Activated B cell treated with CpG ODN at 0.5 μM for 24 hours (primary cell): Measurements from ENCODE around the gene PRSS16. TPM values are rescaled to one million over a fixed set of nuclear protein-coding genes. Genes with fewer than 3 reads are reported as not detected.
"Not testable (repeated sequence)": the region's sequence is repeated elsewhere in the genome, so short reads cannot be mapped to it uniquely, and the experiment has no call there.

Source experiments
- ATAC-seq: fragments of 200-7000 bp; cut with Tn5 transposase; one replicate; pipeline ENCODE4 v1.10.0; 2021; ENCODE audit warnings: low read depth, mild to moderate bottlenecking, moderate library complexity
- CTCF ChIA-PET: fragments of 350-600 bp; sonication (Branson Sonifier 250); formaldehyde crosslinking; loops from one replicate; lab custom pipeline; 2021; ENCODE audit warnings: antibody characterized with exemption; lab: Charles Lee
- POLR2A ChIA-PET: fragments of 350-600 bp; sonication (Branson Sonifier 250); formaldehyde crosslinking; loops from one replicate; lab custom pipeline; 2021; ENCODE audit warnings: antibody characterized with exemption; lab: Charles Lee
- DNase-seq: peaks from one replicate; pipeline ENCODE4 v3.0.0; 2022
- H3K27ac Mint-ChIP-seq: one replicate; pipeline ENCODE4 v1.8.0; 2020; ENCODE audit warnings: mixed read lengths
- H3K27me3 Mint-ChIP-seq: one replicate; pipeline ENCODE4 v1.8.0; 2021; ENCODE audit warnings: mixed read lengths
- H3K36me3 Mint-ChIP-seq: one replicate; pipeline ENCODE4 v1.8.0; 2021; ENCODE audit warnings: low read depth, mixed read lengths
- H3K4me1 Mint-ChIP-seq: one replicate; pipeline ENCODE4 v1.8.0; 2021; ENCODE audit warnings: mixed read lengths
- H3K4me3 Mint-ChIP-seq: one replicate; pipeline ENCODE4 v1.8.0; 2020; ENCODE audit warnings: mild to moderate bottlenecking, mixed read lengths
- H3K9me3 Mint-ChIP-seq: one replicate; pipeline ENCODE4 v1.8.0; 2020; ENCODE audit warnings: mixed read lengths
- intact Hi-C: fragments of 100-400 bp; cut with micrococcal nuclease; formaldehyde crosslinking; loops from one replicate; pipeline ENCODE4 v1.15.1; 2024
- total RNA-seq: library from RNA; stranded (reverse); gene quantifications from 2 replicates; pipeline ENCODE4 v1.2.3, GENCODE V29; 2022
- TF ChIP-seq, protein P1 (sequence below): fragments of 200-600 bp; IDR thresholded peaks from one replicate; pipeline ENCODE4 v1.8.0; 2022; ENCODE audit warnings: antibody characterized with exemption, mild to moderate bottlenecking

Gene PRSS16
- total RNA-seq, 1 donor from 2014 or later, result 0.91 TPM

- H3K27ac Mint-ChIP-seq, result no peak overlapping the region
- TF ChIP-seq, protein P1, sequence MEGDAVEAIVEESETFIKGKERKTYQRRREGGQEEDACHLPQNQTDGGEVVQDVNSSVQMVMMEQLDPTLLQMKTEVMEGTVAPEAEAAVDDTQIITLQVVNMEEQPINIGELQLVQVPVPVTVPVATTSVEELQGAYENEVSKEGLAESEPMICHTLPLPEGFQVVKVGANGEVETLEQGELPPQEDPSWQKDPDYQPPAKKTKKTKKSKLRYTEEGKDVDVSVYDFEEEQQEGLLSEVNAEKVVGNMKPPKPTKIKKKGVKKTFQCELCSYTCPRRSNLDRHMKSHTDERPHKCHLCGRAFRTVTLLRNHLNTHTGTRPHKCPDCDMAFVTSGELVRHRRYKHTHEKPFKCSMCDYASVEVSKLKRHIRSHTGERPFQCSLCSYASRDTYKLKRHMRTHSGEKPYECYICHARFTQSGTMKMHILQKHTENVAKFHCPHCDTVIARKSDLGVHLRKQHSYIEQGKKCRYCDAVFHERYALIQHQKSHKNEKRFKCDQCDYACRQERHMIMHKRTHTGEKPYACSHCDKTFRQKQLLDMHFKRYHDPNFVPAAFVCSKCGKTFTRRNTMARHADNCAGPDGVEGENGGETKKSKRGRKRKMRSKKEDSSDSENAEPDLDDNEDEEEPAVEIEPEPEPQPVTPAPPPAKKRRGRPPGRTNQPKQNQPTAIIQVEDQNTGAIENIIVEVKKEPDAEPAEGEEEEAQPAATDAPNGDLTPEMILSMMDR, result no peak
- ChIA-PET CTCF (no interaction called here), POLR2A (no interaction called here)
- ATAC-seq (no peak), DNase-seq (no peak)
- intact Hi-C loops, result no loop called here
- no peaks in the 10 kb centered on the region for H3K9me3 Mint-ChIP-seq
- no peak overlapping the region for H3K4me3 Mint-ChIP-seq
- H3K36me3 Mint-ChIP-seq, result no peaks in the 10 kb centered on the region
- H3K27me3 Mint-ChIP-seq, result peaks cover 46% of the 10 kb centered on the region
- H3K4me1 Mint-ChIP-seq, result peaks cover 8% of the 10 kb centered on the region
These were observed 37.7 kb upstream of the PRSS16 start for GRCh38 chr6:27209659-27210269.

DNA sequence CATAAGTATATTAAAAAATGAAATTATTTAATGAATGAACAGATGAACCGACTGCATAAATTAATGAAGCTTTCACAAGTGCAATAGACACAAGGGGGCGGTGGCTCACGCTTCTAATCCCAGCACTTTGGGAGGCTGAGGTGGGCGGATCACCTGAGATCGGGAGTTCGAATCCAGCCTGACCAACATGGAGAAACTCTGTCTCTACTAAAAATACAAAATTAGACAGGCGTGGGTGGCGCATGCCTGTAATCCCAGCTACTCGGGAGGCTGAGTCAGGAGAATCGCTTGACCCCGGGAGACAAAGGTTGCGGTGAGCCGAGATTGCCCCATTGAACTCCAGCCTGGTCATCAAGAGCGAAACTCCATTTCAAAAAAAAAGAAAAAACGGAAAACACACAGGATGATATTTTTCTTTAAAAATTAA is 34.4 kb upstream of the PRSS16 start:
- POLR2A ChIA-PET, CTCF ChIA-PET, H3K27ac Mint-ChIP-seq, H3K9me3 Mint-ChIP-seq, H3K36me3 Mint-ChIP-seq, H3K4me3 Mint-ChIP-seq, intact Hi-C loops, H3K4me1 Mint-ChIP-seq, DNase-seq, ATAC-seq: not testable (repeated sequence)
- peaks cover 30% of the 10 kb centered on the region for H3K27me3 Mint-ChIP-seq

DNA sequence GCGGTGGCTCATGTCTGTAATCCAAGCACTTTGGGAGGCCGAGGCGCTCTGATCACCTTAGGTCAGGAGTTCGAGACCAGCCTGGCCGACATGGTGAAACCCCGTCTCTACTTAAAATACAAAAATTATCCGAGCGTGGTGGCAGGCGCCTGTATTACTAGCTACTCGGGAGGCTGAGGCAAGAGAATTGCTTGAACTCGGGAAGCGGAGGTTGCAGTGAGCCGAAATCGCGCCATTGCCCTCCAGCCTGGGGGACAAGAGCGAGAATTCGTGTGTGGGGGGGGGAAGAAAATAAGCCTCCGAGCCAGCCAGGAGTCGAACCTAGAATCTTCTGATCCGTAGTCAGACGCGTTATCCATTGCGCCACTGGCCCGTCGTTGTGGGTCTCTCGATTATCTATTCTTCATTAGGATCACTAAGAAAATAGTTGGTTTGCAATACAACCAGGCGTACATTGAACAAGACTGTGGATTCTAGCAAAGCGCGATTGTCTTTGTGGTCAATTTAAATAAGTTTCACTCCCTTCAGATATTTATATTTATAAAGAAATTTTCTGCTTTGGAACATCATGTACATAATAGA is 33.9 kb upstream of the PRSS16 start:
- Mint-ChIP-seq H3K36me3 (no peaks in the 10 kb centered on the region), H3K4me3 (no peak overlapping the region), H3K9me3 (peaks cover 7% of the 10 kb centered on the region), H3K27me3 (peaks cover 30% of the 10 kb centered on the region), H3K27ac (no peak overlapping the region), H3K4me1 (peaks cover 3% of the 10 kb centered on the region)
- TF ChIP-seq, protein P1, result no peak
- DNase-seq (no peak), ATAC-seq (no peak)
- ChIA-PET POLR2A (no interaction called here), CTCF (no interaction called here)
- intact Hi-C loops, result no loop called here

DNA sequence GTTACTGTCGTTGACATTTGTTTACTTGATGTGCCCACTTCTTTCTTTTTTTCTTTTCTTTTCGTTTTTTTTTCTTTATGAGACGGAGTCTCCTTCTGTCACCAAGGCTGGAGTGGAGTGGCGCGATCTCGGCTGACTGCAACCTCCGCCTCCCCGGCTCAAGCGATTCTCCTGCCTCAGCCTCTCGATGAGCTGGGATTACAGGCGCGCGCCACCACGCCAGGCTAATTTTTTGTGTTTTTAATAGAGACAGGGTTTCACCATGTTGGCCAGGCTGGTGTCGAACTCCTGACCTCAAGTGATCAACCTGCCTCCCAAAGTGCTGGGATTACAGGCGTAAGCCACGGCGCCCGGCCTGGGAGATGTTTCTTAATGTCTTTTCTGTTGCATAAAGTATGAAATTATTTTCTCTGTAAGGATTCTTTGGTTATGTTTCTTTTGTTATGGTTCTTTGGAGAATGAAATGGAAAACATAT is 33.3 kb upstream of the PRSS16 start:
- H3K27me3 Mint-ChIP-seq, result peaks cover 30% of the 10 kb centered on the region
- H3K36me3 Mint-ChIP-seq, result no peaks in the 10 kb centered on the region
- H3K4me3 Mint-ChIP-seq, result no peak overlapping the region
- CTCF ChIA-PET, result no interaction called here
- ATAC-seq (no peak), DNase-seq (no peak)
- no peak overlapping the region for H3K27ac Mint-ChIP-seq
- POLR2A ChIA-PET, result no interaction called here
- H3K4me1 Mint-ChIP-seq, result peaks cover 3% of the 10 kb centered on the region
- intact Hi-C loops, result no loop called here
- H3K9me3 Mint-ChIP-seq, result peaks cover 9% of the 10 kb centered on the region
- TF ChIP-seq, protein P1, result no peak

DNA sequence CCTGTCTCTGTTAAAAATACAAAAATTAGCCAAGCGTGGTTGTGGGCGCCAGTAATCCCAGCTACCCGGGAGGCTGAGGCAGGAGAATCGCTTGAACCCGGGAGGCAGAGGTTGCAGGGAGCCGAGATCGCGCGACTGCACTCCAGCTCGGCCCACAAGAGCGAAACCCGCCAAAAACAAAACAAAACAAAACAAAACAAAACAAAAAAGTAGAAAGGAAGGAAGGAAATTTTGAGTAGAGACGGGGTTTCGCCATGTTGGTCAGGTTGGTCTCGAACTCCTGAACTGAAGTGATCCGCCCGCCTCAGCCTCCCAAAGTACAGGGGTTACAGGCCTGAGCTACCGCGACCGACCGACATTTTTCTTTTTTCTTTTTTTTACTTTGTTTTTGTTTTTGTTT is 30.6 kb upstream of the PRSS16 start:
- POLR2A ChIA-PET, result no interaction called here

DNA sequence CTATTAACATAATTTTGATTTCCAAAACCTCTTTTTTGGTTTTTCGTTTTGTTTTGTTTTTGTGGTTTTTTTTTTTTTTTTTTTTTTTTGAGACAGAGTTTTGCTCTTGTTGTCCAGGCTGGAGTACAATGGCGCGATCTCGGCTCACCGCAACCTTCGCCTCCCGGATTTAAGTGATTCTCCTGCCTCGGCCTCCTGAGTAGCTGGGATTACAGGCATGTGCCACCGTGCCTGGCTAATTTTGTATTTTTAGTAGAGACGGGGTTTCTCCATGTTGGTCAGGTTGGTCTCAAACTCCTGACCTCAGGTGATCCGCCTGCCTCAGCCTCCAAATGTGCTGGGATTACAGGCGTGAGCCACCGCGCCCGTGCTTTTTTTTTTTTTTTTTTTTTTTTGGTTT is 24.5 kb upstream of the PRSS16 start:
- H3K27ac Mint-ChIP-seq, H3K9me3 Mint-ChIP-seq, intact Hi-C loops, ATAC-seq, DNase-seq, H3K4me3 Mint-ChIP-seq, POLR2A ChIA-PET, CTCF ChIA-PET, H3K36me3 Mint-ChIP-seq, H3K4me1 Mint-ChIP-seq: not testable (repeated sequence)
- H3K27me3 Mint-ChIP-seq, result peaks cover 43% of the 10 kb centered on the region

More for the DNA sequence above, 30.6 kb upstream of the PRSS16 start:
- ATAC-seq (no peak), DNase-seq (no peak)
- intact Hi-C loops, result no loop called here
- Mint-ChIP-seq H3K36me3 (no peaks in the 10 kb centered on the region), H3K4me1 (peaks cover 3% of the 10 kb centered on the region), H3K27me3 (peaks cover 26% of the 10 kb centered on the region), H3K4me3 (no peak overlapping the region), H3K27ac (no peak overlapping the region), H3K9me3 (peaks cover 12% of the 10 kb centered on the region)
- CTCF ChIA-PET, result no interaction called here
- TF ChIP-seq, protein P1, result no peak
